Myocyte (in vitro differentiated cells): ENCODE data around the gene GAL3ST2. TPM values are rescaled to one million over a fixed set of nuclear protein-coding genes. Genes with fewer than 3 reads are reported as not detected.
A peak's percentile ranks its signal among the peaks of the same experiment; 100 is the strongest.

Source experiments
- DNase-seq: peaks from one replicate; pipeline ENCODE4 v3.0.0-alpha.2; 2012; ENCODE audit warnings: low read depth
- total RNA-seq: library from RNA; depleted of rRNA; stranded (reverse); fragments of >200 nt; gene quantifications from 2 replicates; pipeline ENCODE4 v1.2.3, GENCODE V29; 2014

The GAL3ST2 gene
- total RNA-seq, 1 donor from 2014 or later = not detected

DNA sequence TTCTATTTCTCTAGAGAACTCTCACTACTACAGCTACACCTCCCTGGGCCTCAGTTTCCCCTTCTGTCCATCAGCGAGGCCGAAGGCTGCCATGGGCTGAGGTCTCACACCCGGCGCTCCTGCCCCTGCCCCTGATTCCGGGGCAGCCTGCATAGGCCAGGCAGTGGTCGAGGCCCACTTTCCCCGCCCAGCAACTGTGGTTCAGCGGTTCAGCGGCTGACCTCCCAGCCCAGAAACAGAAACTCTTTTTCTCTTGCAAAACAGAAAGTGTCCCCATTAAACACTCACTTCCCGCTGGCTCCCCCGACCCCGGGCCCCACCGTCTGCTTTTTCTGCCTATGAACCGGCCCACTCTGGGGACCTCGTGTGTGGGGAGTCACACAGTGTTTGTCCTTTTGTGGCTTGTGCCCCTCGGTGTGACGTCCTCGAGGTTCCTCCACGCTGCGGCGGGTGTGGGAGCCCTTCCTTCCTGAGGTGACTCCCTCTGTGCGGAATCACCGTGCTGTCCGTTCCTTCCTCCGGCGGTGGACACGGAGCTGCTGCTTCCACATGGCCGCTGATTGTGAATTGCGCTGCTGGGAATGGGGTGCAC is 66.1 kb downstream of the GAL3ST2 start:
- DNase-seq = no peak

DNA sequence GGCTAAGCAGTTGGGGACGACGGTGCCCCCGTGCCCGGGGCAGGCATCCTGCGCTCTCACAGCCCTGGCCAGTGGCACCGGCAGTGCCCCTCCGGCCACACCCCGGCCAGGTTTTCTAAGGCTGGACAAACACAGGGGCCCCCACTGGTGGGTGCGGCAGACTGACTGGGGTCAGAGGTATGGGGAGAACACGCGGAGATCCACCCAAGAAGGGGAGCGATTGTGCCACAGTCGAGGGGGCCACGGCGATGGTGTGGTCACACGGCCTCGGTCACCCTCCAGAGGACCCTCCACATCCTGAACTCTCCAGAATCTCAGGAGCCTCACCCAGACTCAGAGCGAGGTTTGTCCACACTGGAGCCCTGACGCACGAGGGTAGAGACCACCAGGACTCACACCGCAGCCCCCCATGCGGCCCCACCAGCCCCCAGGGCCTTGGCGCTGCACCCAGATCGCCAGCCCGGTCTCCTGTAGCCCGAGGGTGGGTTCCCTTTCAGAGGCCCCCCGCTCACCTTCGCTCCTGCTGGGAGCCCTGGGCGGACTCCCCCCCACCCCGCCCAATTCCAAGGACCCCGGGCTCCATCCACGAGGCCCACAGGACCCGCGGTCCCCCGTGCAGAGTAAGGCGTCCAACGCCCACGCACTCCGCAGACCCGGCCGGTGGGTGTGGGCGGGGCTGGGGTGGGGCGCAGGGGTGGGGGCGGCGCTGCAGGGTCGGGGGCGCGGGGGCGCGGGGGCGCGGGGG is 66.9 kb downstream of the GAL3ST2 start:
- no peak for DNase-seq

DNA sequence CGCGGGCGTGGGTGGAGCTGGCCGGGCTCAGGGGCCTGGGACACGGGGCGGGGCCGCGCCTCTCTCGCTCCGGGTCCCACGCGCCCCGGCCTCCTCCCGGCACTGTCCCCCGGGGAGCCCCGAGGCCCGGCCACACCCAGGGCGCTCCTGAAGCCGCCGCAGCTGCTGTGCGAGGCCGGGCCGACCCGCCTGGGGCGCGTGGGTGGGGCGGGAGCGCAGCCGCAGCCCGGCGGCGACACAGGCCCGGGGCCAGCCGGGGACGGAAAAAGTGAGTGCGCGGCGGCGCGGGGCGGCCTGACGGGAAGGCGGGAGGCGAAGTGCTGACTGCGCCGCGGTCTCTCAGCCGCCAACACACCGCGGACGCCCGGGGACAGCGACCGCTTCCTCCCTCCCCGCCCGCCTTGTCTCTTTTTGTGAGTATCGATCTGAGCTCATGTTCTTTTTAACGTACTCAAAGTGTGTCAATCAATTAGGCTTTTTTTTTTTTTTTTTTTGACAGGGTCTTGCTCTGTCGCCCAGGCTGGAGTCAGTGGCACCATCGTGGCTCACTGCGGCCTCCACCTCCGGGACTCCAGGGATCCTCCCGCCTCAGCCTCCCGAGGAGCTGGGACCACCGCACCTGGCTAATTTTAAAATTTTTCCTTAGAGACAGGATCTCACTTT is 67.6 kb downstream of the GAL3ST2 start:
- peak; percentile 78 for DNase-seq

DNA sequence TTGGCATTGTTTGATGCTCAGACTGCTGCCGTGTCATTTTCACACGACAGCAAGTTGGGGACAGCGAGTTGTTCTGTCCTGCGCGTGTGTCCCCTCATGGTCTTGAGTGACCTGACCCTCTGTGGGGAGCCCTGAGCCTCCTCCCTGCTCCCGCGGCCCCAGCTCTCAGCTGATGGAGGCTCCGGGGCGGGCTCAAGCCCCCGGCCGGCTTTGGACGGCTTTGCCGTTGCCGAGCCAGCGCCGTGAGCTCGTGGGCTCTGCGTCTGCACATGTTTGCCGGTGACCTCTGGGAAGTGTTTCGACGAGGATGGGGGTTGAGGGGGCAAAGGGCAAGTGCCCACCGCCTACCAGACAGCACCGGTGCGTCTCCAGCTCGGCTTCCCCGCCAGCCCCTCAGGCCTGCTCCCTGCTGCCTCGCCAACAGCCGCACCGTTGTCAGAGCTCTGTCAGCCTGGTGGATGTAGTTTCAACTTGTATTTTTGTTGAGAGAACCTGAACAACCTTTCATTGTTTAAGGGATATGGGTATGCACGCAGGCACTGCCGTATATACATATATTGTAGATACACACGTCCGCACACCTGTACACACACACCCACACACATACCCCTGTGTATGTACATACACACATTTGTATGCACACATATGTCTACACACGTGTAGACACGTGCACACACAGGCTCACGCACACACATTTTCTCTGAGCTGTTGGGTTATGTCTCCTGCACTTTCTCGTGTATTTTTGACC is 68.4 kb downstream of the GAL3ST2 start:
- no peak for DNase-seq

DNA sequence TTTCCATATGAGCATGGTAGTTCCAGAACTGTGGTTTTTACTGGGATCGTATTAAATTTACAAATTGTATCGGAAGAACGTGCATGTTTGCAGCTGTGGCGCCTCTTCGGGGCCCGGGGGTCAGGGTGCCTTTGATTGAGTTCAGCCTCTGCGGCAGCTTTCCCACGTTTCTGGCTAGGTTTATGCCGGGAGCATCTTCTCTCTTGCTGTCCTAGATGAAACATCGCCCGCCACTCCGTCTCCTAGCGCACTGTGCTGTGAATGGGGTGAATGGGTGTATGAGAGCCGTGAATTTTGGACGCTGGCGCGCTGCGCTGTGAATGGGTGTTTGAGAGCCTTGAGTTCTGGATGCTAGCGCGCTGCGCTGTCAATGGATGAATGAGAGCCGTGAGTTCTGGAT is 69.8 kb downstream of the GAL3ST2 start:
- no peak for DNase-seq

DNA sequence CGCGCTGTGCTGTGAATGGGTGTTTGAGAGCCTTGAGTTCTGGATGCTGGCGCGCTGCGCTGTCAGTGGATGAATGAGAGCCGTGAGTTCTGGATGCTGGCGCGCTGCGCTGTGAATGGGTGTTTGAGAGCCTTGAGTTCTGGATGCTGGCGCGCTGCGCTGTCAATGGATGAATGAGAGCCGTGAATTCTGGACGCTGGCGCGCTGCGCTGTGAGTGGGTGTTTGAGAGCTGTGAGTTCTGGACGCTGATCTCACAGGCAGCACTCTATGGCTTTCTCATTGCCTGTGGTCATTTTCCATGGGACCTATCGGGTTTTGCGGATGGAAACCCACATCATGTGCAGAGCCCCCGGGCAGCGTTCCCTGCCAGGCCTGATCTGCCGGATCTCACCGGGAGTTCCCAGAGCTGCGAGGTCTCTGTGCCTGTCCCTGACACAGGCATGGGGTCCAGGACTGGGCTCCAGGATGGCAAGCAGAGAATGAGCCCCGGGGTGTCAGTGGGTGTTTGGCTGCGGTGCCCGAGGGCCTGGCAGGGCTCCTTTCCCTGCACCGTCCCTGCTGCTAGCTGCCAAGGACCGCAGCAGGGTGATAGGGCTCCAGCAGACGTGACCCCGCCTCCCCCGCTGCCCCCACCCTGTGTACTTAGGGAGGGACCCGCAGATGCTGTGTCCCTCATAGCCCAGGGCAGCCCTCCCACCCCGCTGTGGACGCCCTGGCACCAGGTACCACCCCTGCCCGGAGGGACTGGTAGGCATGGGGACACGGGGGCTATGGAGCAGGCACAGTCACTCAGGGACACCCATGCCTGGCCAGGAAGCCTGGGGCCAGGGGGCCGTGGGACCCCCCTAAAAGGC is 72.4 kb downstream of the GAL3ST2 start:
- no peak for DNase-seq

DNA sequence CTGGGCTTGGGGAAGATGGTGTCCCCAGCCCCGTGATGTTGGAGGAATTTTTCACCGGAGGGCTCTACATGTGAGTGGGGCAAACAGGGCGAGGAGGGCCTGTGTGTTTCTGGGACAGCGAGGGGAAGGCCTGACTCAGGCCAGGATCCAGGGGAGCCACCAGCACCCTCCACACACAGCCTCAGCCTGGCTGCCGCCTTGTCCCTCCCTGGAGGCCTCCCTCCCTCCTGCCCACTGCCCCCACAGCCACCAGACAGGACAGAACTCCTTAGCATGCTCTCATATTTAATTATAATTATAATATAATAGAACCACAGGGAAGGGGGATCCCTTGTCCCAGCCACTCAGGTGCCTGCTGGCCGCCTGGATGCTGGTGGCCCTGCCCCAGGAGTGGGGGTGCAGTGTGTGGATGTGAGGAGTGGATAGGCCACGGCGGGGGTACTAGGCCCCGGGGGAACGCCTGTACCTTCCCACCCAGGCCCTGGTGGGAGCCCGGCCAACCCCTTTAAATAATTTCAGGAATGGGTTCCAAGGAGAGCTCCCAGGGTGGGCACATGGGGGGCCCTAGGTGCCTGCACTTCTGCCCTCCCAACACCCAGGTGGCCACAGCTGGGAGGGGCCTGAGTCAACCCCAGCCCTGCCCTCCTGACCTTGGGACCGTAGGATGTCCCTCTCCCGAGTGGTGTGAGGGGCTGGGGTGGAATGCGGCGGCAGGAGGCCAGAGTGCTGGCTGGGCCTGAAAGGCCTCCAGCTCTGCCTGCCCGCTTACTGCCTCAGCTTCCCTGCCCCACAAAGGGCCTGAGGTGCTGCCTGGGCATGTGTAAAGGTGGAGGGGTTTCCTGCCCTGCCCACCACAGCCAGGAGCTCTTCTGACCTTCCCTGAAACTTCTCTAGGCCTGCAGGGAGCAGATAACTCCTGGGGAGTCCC is 73.3 kb downstream of the GAL3ST2 start:
- no peak for DNase-seq

DNA sequence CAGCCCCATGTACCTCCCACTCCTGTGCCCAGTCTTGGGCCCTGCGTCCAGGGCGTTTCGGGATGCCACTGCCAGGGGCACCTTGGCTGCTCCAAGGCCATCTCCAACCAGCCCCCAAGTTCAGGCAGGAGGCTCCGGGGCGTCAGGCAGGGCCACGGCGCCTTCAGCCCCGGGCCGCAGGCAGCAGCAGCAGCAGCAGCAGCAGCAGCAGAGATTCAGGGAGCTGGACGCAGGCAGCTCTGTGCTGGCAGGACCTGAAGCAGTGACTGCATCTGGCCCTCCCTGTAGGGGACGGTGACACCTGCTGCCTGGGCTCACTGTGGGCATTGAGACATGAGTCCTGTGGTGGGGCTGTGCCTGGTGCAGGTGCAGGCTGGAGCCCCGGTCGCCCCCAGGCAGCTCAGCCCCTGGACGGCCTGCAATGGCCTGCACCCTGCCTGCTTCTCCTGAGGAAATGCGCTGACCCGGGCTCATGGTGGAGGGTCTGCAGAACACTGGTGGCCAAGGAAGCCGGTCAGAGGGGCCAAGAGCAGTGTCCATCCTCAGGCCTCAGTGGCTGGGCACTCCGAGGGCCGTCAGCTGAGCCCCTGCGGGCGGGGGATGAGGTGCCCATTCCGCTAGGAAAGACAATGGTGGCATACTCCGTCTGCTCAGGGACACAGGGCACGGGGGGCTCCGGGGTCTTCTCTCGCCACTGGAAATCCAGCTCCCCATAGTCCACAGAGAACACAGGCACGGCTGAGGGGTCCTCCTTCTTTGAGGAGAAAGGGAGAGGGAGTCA is 74.1 kb downstream of the GAL3ST2 start:
- DNase-seq = peak; percentile 49

DNA sequence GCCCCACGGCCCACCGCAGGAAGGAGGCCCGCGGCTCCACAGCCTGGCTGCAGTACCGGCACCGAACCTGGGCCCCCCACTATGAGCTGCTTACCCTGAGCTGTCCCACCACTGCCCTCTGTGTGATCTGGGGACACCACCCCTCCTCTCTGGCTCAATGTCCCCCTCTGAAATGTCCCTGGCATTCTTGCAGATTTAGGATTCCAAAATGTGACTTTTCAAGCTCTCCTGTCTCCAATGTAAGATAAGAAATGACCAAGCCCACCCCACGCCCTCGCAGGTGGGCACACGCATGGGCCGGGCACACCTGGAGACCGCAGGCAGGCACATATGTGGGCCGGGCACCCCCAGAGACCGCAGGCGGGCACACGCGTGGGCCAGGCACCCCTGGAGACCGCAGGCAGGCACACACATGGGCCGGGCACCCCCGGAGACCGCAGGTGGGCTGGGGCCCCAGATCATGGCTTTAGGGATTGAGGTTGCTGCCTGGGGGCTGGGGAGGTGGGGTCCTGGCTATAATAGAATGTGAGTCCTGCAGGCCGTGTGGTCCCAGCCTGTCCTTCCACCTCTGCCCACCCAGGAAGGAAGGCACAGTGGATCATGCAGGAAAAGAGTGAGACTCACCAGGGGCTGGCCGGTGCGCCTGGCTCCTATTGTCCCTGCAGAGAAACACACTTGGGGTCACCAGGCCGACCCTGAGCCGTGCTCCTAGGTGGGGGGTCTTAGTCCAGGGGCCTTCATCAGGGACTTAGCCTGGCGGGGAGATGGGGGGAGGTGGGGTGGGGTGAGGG is 74.9 kb downstream of the GAL3ST2 start:
- DNase-seq = no peak

DNA sequence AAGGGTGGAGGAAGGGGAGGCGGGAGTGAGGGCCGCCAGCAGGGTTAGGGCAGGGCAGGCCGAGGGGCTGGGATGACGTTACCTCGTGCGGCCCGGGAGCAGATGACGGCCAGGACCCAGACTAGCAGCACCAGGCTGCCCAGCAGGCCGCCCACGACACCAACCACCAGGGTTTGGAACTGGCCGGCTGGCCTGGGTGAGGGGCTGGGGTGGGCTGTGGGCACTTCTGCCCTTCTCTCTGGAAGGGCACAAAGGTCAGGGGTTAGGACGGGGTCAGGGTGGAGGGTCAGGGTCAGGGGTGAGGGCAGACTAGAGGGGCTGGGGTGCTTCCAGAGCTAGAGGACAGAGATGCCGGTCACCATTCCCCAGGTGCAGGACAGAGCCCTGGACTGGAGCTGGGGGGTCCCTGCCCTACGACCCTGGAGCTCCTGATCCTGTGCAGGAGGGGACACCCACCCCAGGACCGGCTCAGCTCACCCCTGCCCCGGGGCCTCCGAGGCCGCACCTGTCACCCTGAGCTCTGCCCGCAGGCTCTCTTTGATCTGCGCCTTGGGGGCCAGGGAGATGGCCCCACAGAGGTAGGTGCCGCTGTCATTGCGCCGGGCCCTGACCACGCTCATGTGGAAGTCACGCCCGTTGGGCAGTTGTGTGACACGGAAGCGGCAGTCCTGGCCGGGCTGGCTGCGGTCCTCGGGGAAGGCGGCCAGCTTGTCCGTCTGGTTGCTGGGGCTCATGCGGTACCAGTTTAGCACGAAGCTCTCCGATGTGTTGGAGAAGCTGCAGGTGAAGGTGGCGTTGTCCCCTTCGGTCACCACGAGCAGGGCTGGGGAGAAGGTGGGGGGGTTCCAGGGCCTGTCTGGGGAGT is 75.7 kb downstream of the GAL3ST2 start:
- DNase-seq = no peak

DNA sequence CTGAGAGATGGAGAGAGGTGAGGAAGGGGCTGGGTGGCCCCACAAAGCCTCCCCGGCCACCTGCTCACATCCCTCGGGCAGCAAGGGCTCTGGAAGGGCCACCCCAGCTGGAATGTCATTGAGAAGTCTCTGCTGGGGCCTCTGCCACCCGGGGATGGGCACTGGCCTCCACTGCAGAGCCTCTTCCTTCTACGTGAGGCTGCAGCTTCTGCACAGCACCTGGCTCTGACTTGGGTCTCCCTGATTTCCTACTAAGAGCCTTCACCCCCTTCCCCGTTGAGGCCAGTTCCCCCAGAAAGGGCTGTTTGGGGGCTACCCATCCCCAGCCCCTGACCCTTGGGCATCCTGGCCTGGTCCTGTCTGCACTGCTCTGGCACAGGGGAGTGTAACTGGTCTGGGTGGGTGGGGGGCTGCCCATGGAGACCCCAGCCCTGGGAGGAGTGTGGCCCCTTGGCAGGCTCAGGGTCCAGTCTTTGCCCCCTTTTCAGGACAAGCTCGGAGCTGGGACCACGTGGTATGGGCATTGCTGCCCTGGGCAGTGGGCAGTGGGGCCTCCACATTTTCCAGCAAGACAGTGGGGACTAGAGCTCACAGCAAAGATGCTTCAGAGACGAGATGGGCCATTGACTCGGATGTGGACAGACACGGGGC is 76.5 kb downstream of the GAL3ST2 start:
- DNase-seq = no peak

Other genes with a start within 250 kb of the GAL3ST2 start
- gene BOK, start 218.1 kb upstream of the GAL3ST2 start, total RNA-seq = 69.7 and 114 TPM in 2 replicates
- 50.0 and 54.7 TPM in 2 replicates for gene THAP4, start 139.7 kb upstream of the GAL3ST2 start, total RNA-seq
- gene ATG4B, start 139.1 kb upstream of the GAL3ST2 start, total RNA-seq = 92.4 and 95.2 TPM in 2 replicates
- 19.5 and 20.1 TPM in 2 replicates for gene DTYMK, start 90.0 kb upstream of the GAL3ST2 start, total RNA-seq
- gene ING5, start 74.8 kb upstream of the GAL3ST2 start, total RNA-seq = 18.7 and 21.4 TPM in 2 replicates
- 17.3 and 23.7 TPM in 2 replicates for gene D2HGDH, start 42.2 kb upstream of the GAL3ST2 start, total RNA-seq
- 3.2 and 30.5 TPM in 2 replicates for gene NEU4, start 32.4 kb downstream of the GAL3ST2 start, total RNA-seq
- gene PDCD1, start 82.1 kb downstream of the GAL3ST2 start, total RNA-seq = 0.16 TPM in 1 of 2 replicates, not detected in the other
- 0.08 TPM in 1 of 2 replicates, not detected in the other for gene RTP5, start 92.9 kb downstream of the GAL3ST2 start, total RNA-seq